HCT116 (cell line): ENCODE data around the gene TIMM44. TPM values are rescaled to one million over a fixed set of nuclear protein-coding genes. Genes with fewer than 3 reads are reported as not detected.

ENCODE experiments used
- ATAC-seq: fragments of 200-7000 bp; cut with Tn5 transposase; 2 replicates; pipeline ENCODE4 v1.9.1; 2020; ENCODE audit warnings: mild to moderate bottlenecking, moderate library complexity
- BruUV-seq: library from RNA; stranded (reverse); fragments of 400-500 nt; replicated peaks from 2 replicates; lab custom pipeline; 2021; lab: Mats Ljungman, UMichigan
- CTCF ChIA-PET: fragments of 300-600 bp; sonication (Branson Sonifier 250); formaldehyde crosslinking; loops from one replicate; lab custom pipeline; 2021; ENCODE audit warnings: antibody characterized with exemption; lab: Charles Lee
- POLR2A ChIA-PET: fragments of 300-600, 350-600 bp; sonication (Branson Sonifier 250); formaldehyde crosslinking; loops from one replicate; lab custom pipeline; 2021; ENCODE audit warnings: antibody characterized with exemption; lab: Charles Lee
- RAD21 ChIA-PET, 2 experiments: fragments of 300-600 bp; sonication (Branson Sonifier 250); formaldehyde crosslinking; loops; one replicate each; lab custom pipeline; 2023; ENCODE audit warnings: low total read pairs in 2 of 2; ENCODE audit not compliant: uncharacterized antibody in 2 of 2, unreplicated experiment in 2 of 2, low non-redundant PET in 1 of 2; lab: Charles Lee
- DNase-seq: peaks from one replicate; pipeline ENCODE4 v3.0.0-alpha.2; 2010; ENCODE audit warnings: low read depth, low spot score
- H2AFZ ChIP-seq: fragments of 200-600 bp; shearing (Covaris generic), sonication (generic); 2 replicates; pipeline ENCODE4 v1.6.1; 2017; ENCODE audit warnings: low read depth, mixed run types, mixed read lengths, antibody characterized with exemption, low read length; ENCODE audit not compliant: poor library complexity, severe bottlenecking
- H3K27ac ChIP-seq: 2 replicates; pipeline ENCODE4 v1.5.1; 2012; ENCODE audit warnings: low read depth, low read length
- H3K27me3 ChIP-seq: fragments of 200-600 bp; sonication (generic); 2 replicates; pipeline ENCODE4 v1.6.1; 2016; ENCODE audit warnings: mixed run types, low read length, mixed read lengths; ENCODE audit not compliant: insufficient read depth
- H3K36me3 ChIP-seq, 2 experiments: fragments of 200-500 bp in 1 of 2; fragments of 200-600 bp in 1 of 2; sonication (Bioruptor generic) in 1 of 2; sonication (generic) in 1 of 2; 2 replicates each; pipeline versions ENCODE4 v1.5.1 to v1.6.1; 2014 to 2016; ENCODE audit warnings: low read length in 2 of 2, inconsistent platforms in 1 of 2, mixed read lengths in 1 of 2, mixed run types in 1 of 2; ENCODE audit not compliant: insufficient read depth in 2 of 2, control insufficient read depth in 1 of 2
- H3K4me1 ChIP-seq, 2 experiments: fragments of 200-600 bp in 1 of 2; sonication (generic) in 1 of 2; 2 replicates each; pipeline versions ENCODE4 v1.5.1 to v1.6.1; 2012 to 2017; ENCODE audit warnings: low read length in 2 of 2, inconsistent platforms in 1 of 2, mild to moderate bottlenecking in 1 of 2, mixed read lengths in 1 of 2, mixed run types in 1 of 2, moderate library complexity in 1 of 2; ENCODE audit not compliant: insufficient read depth in 2 of 2, control insufficient read depth in 1 of 2
- H3K4me2 ChIP-seq: fragments of 200-600 bp; sonication (generic); 2 replicates; pipeline ENCODE4 v1.6.1; 2017; ENCODE audit warnings: mixed run types, low read length, mixed read lengths
- H3K4me3 ChIP-seq, 2 experiments: fragments of 200-600 bp in 1 of 2; sonication (generic) in 1 of 2; replicated peaks in 1 of 2; 2 replicates each; pipeline ENCODE4 v1.5.1; 2011 to 2016; ENCODE audit warnings: low read length in 2 of 2, control low read depth in 1 of 2, low read depth in 1 of 2, mild to moderate bottlenecking in 1 of 2, mixed read lengths in 1 of 2, mixed run types in 1 of 2
- H3K79me2 ChIP-seq: fragments of 200-600 bp; sonication (generic); 2 replicates; pipeline ENCODE4 v1.6.1; 2017; ENCODE audit warnings: mild to moderate bottlenecking, mixed run types, low read length, moderate library complexity, mixed read lengths; ENCODE audit not compliant: insufficient read depth
- H3K9ac ChIP-seq: fragments of 200-600 bp; sonication (generic); 2 replicates; pipeline ENCODE4 v1.6.1; 2016; ENCODE audit warnings: low read length, mixed read lengths
- H3K9me2 ChIP-seq: fragments of 200-600 bp; sonication (generic), shearing (Covaris generic); 2 replicates; pipeline ENCODE4 v1.6.1; 2017; ENCODE audit warnings: mixed run types, mild to moderate bottlenecking, moderate library complexity; ENCODE audit not compliant: insufficient read depth
- H3K9me3 ChIP-seq, 2 experiments: fragments of 200-500 bp in 1 of 2; fragments of 200-600 bp in 1 of 2; sonication (Bioruptor generic) in 1 of 2; sonication (generic) in 1 of 2; 2 replicates each; pipeline ENCODE4 v1.6.1; 2014 to 2017; ENCODE audit warnings: low read length in 2 of 2, mixed read lengths in 2 of 2, inconsistent platforms in 1 of 2, low read depth in 1 of 2, mild to moderate bottlenecking in 1 of 2, mixed run types in 1 of 2, moderate library complexity in 1 of 2; ENCODE audit not compliant: control insufficient read depth in 1 of 2, insufficient read depth in 1 of 2
- H4K20me1 ChIP-seq: fragments of 200-600 bp; sonication (generic), shearing (Covaris generic); 2 replicates; pipeline ENCODE4 v1.6.1; 2017; ENCODE audit warnings: mixed run types, mild to moderate bottlenecking, moderate library complexity; ENCODE audit not compliant: insufficient read depth
- CEBPB ChIP-seq: IDR thresholded peaks from 2 replicates; pipeline ENCODE4 v1.6.1; 2012; ENCODE audit warnings: low read depth
- CTCF ChIP-seq, 3 experiments: fragments of 200-600 bp in 1 of 3; sonication (generic) in 1 of 3; IDR thresholded peaks in 2 of 3; conservative IDR thresholded peaks in 1 of 3; 2 replicates each; pipeline ENCODE4 v1.5.1; 2012 to 2017; ENCODE audit warnings: low read depth in 2 of 3, low read length in 2 of 3, antibody characterized with exemption in 1 of 3, borderline replicate concordance in 1 of 3, control low read depth in 1 of 3, mild to moderate bottlenecking in 1 of 3, mixed read lengths in 1 of 3, mixed run types in 1 of 3, moderate library complexity in 1 of 3; ENCODE audit not compliant: insufficient read depth in 1 of 3
- EGR1 ChIP-seq: IDR thresholded peaks from 2 replicates; pipeline ENCODE4 v1.6.1; 2012; ENCODE audit warnings: low read depth
- ELF1 ChIP-seq: IDR thresholded peaks from 2 replicates; pipeline ENCODE4 v1.6.1; 2012; ENCODE audit warnings: low read depth, borderline replicate concordance
- EZH2 ChIP-seq: fragments of 200-600 bp; sonication (generic); IDR thresholded peaks from 2 replicates; pipeline ENCODE4 v1.6.1; 2017; ENCODE audit warnings: antibody characterized with exemption, mixed run types
- POLR2AphosphoS5 ChIP-seq: IDR thresholded peaks from 2 replicates; pipeline ENCODE4 v1.6.1; 2011; ENCODE audit warnings: mild to moderate bottlenecking, low read depth, low read length, moderate library complexity
- SRF ChIP-seq: IDR thresholded peaks from 2 replicates; pipeline ENCODE4 v1.6.1; 2012; ENCODE audit warnings: low read depth
- YY1 ChIP-seq: IDR thresholded peaks from 2 replicates; pipeline ENCODE4 v1.6.1; 2011; ENCODE audit warnings: low read length, low read depth, moderate library complexity, mild to moderate bottlenecking; ENCODE audit not compliant: insufficient replicate concordance; ENCODE audit errors: extremely low read depth
- ZBTB33 ChIP-seq: IDR thresholded peaks from 2 replicates; pipeline ENCODE4 v1.6.1; 2011; ENCODE audit warnings: mild to moderate bottlenecking, low read length, moderate library complexity; ENCODE audit not compliant: insufficient replicate concordance; ENCODE audit errors: extremely low read depth
- ZFX ChIP-seq: fragments of 450-650 bp; IDR thresholded peaks from 2 replicates; pipeline ENCODE4 v1.6.1; 2017
- intact Hi-C: fragments of 100-400 bp; cut with micrococcal nuclease; formaldehyde crosslinking; loops from 2 replicates; pipeline ENCODE4 v1.10.0; 2022
- total RNA-seq: library from RNA; stranded (reverse); gene quantifications from one replicate; pipeline ENCODE4 v1.2.1, GENCODE V29; 2021; ENCODE audit not compliant: unreplicated experiment
- TF ChIP-seq, protein P1 (sequence below): IDR thresholded peaks from 2 replicates; pipeline ENCODE4 v1.6.1; 2012

The TIMM44 gene
- total RNA-seq, 1 experiment from 2014 or later, result 136 TPM

DNA sequence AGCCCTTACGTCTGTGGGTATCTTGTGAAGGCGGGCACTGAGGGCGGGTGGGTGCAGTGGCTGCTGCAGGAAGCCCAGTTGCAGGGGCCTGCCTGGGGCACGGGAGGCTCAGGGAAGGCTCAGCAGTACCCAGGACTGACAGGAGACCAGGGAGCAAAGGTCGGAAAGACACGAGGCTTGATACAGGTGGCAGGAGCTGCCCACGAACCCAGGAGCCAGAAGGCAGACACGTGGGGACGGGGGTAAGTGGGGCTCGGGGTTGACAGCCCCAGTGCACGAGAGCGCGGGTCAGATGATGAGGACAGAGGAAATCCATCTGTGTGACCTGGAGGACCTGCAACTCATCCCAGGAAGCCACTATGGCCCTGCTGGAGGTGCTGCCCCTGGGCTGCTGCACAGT is 36.7 kb upstream of the TIMM44 start:
- H3K9ac ChIP-seq, result no peak overlapping the region
- no peaks in the 10 kb centered on the region for H3K4me1 ChIP-seq
- H3K79me2 ChIP-seq, result peaks cover 78% of the 10 kb centered on the region
- intact Hi-C loops, result no loop called here
- no TSS peak for BruUV-seq
- H3K4me2 ChIP-seq, result no peak overlapping the region
- no peak overlapping the region for H2AFZ ChIP-seq
- H3K36me3 ChIP-seq, result peaks cover 35 to 42% of the 10 kb centered on the region in 2 experiments; a peak in 3 of 4 replicates
- no peak for DNase-seq
- no peak overlapping the region for H3K27ac ChIP-seq
- H3K27me3 ChIP-seq, result no peaks in the 10 kb centered on the region
- H3K9me2 ChIP-seq, result no peaks in the 10 kb centered on the region
- ATAC-seq, result no peak
- CTCF ChIA-PET, result no interaction called here
- RAD21 ChIA-PET, result no interaction called here
- POLR2A ChIA-PET, result no interaction called here
- no peaks in the 10 kb centered on the region for H4K20me1 ChIP-seq
- TF ChIP-seq CTCF (IDR thresholded peaks at IDR 0.05 in 2 of 3, conservative IDR thresholded peaks at IDR 0.05 in 1 of 3; ENCODE audit: borderline replicate concordance in 1 of 3, insufficient read depth in 1 of 3, low read depth in 2 of 3, low read length in 2 of 3), result no peak
- no peak for TF ChIP-seq YY1
- TF ChIP-seq ZFX, result no peak
- TF ChIP-seq SRF, result no peak
- no peak for TF ChIP-seq EGR1
- TF ChIP-seq, protein P1, sequence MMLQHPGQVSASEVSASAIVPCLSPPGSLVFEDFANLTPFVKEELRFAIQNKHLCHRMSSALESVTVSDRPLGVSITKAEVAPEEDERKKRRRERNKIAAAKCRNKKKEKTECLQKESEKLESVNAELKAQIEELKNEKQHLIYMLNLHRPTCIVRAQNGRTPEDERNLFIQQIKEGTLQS, result no peak
- no peak for TF ChIP-seq ELF1
- TF ChIP-seq EZH2, result no peak
- TF ChIP-seq CEBPB, result no peak
- TF ChIP-seq POLR2AphosphoS5, result no peak
- TF ChIP-seq ZBTB33, result no peak
- TF ChIP-seq, all 23 proteins: peak for 0
- H3K9me3 ChIP-seq, result no peaks in the 10 kb centered on the region
- H3K4me3 ChIP-seq, result no peak overlapping the region
